Right lobe of liver (tissue), 4 donors: Measurements from ENCODE around the gene LILRB5.

Source experiments
- CTCF ChIP-seq, 4 donors: fragments of 200-600 bp in 3 of 4; fragments of 450-650 bp in 1 of 4; IDR thresholded peaks; one replicate each; pipeline versions ENCODE4 v1.5.1 to v1.8.0; 2016 to 2022; ENCODE audit warnings: antibody characterized with exemption in 4 of 4, mild to moderate bottlenecking in 2 of 4
- POLR2A ChIP-seq: fragments of 450-650 bp; IDR thresholded peaks from one replicate; pipeline ENCODE4 v1.6.1; 2017; ENCODE audit warnings: antibody characterized with exemption, mild to moderate bottlenecking
- donor health status: DM: no; HTN: no; CAD: no.
- donor health status: DM: no; HTN: no; CAD: no.
- donor health status: DM: no; HTN: yes; CAD: no.

- TF ChIP-seq CTCF (IDR thresholded peaks at IDR 0.05) (no peak), POLR2A (no peak)
Measured at GRCh38 chr19:54201172-54201701, 55.8 kb downstream of the LILRB5 start.
